Fibroblast of skin of scalp (primary cell): ENCODE results near the gene TUT4.

ENCODE experiments used
- DNase-seq: peaks from one replicate; pipeline ENCODE4 v3.0.0-alpha.2; 2013

Gene TUT4

GRCh38 chr1:52400131-52400530 lies 152.8 kb downstream of the TUT4 start:
- DNase-seq, result no peak

GRCh38 chr1:52399629-52400028 lies 153.3 kb downstream of the TUT4 start:
- no peak for DNase-seq

GRCh38 chr1:52393174-52393573 lies 159.7 kb downstream of the TUT4 start:
- no peak for DNase-seq

GRCh38 chr1:52386458-52386857 lies 166.4 kb downstream of the TUT4 start:
- no peak for DNase-seq

GRCh38 chr1:52385376-52385775 lies 167.5 kb downstream of the TUT4 start:
- no peak for DNase-seq
